Smooth muscle cell (in vitro differentiated cells): ENCODE data around the gene ERO1B. TPM values are rescaled to one million over a fixed set of nuclear protein-coding genes. Genes with fewer than 3 reads are reported as not detected.

ENCODE experiments used
- DNase-seq: peaks from one replicate; lab custom pipeline; 2025; ENCODE audit not compliant: unreplicated experiment; lab: John Stamatoyannopoulos, UW
- H2AFZ ChIP-seq: fragments of 200-600 bp; sonication (generic); 2 replicates; pipeline ENCODE4 v1.6.0; 2016; ENCODE audit warnings: antibody characterized with exemption, low read depth, mild to moderate bottlenecking
- H3F3A ChIP-seq: fragments of 200-600 bp; sonication (generic); 2 replicates; pipeline ENCODE4 v1.6.0; 2017; ENCODE audit warnings: antibody characterized with exemption, low read depth
- H3K27ac ChIP-seq: fragments of 200-600 bp; sonication (generic); 2 replicates; pipeline ENCODE4 v1.5.1; 2016; ENCODE audit warnings: low read depth, mild to moderate bottlenecking
- H3K27me3 ChIP-seq: fragments of 200-600 bp; sonication (generic); 2 replicates; pipeline ENCODE4 v1.6.1; 2016; ENCODE audit warnings: low read depth, mild to moderate bottlenecking
- H3K36me3 ChIP-seq: fragments of 200-600 bp; sonication (generic); 2 replicates; pipeline ENCODE4 v1.5.1; 2016; ENCODE audit warnings: low read depth
- H3K4me1 ChIP-seq: fragments of 200-600 bp; sonication (generic); 2 replicates; pipeline ENCODE4 v1.5.1; 2016; ENCODE audit warnings: low read depth
- H3K4me2 ChIP-seq: fragments of 200-600 bp; sonication (generic); 2 replicates; pipeline ENCODE4 v1.6.0; 2016; ENCODE audit warnings: mild to moderate bottlenecking
- H3K4me3 ChIP-seq: fragments of 200-600 bp; sonication (generic); 2 replicates; pipeline ENCODE4 v1.5.1; 2016; ENCODE audit warnings: mild to moderate bottlenecking
- H3K79me2 ChIP-seq: fragments of 200-600 bp; sonication (generic); 2 replicates; pipeline ENCODE4 v1.6.0; 2016; ENCODE audit warnings: low read depth, mild to moderate bottlenecking
- H3K9ac ChIP-seq: fragments of 200-600 bp; sonication (generic); 2 replicates; pipeline ENCODE4 v1.6.0; 2016; ENCODE audit warnings: low read depth
- H3K9me3 ChIP-seq: fragments of 200-600 bp; sonication (generic); replicated peaks from 2 replicates; pipeline ENCODE4 v1.5.1; 2016; ENCODE audit warnings: low read depth
- H4K20me1 ChIP-seq: fragments of 200-600 bp; sonication (generic); 2 replicates; pipeline ENCODE4 v1.6.0; 2016; ENCODE audit warnings: low read depth
- WGBS: methylation state at CpG from one replicate; pipeline ENCODE4 v1.1.7; 2016; ENCODE audit warnings: low lambda C conversion rate; 5-methylcytosine and 5-hydroxymethylcytosine counted together
- polyA plus RNA-seq: library from polyadenylated mRNA; unstranded; fragments of >200 nt; fragmentation: Nextera tagmentation; extraction: Ambion mirVana; gene quantifications from 2 replicates; pipeline ENCODE4 v1.2.1, GENCODE V29; 2016
- total RNA-seq: library from RNA; depleted of rRNA; stranded (reverse); fragments of >200 nt; gene quantifications from 2 replicates; pipeline ENCODE4 v1.2.3, GENCODE V29; 2014
- TF ChIP-seq, protein P1 (sequence below): fragments of 200-600 bp; sonication (generic); IDR thresholded peaks from 2 replicates; pipeline ENCODE4 v1.5.1; 2017; ENCODE audit warnings: borderline replicate concordance, mild to moderate bottlenecking, antibody characterized with exemption; ENCODE audit not compliant: insufficient read depth, poor library complexity, severe bottlenecking

The ERO1B gene
- total and polyA plus RNA-seq, 2 experiments from 2014 or later, result 1.3 to 1.9 TPM

DNA sequence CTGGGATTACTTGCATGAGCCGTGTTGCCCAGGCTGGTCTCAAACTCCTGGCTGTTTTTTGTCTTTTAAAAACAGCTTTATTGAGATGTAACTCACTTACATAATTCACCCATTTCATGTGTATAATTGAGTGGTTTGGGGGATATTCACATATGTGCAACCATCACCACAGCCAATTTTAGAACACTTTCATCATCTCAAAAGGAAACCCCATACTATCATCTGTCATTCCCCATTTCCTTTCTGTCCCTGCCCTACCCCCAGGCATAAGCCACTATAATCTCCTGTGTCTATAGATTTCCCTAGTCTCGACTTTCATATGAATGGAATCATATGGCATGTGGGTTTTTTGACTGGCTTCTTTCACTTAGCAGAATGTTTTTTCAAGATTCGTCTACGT lies 96.1 kb downstream of the ERO1B start:
- H2AFZ ChIP-seq, result no peak overlapping the region
- no peaks in the 10 kb centered on the region for H4K20me1 ChIP-seq
- no peaks in the 10 kb centered on the region for H3K9me3 ChIP-seq
- no peaks in the 10 kb centered on the region for H3K27me3 ChIP-seq
- WGBS, result 87% methylated on average over 4 of the region's 4 CpGs
- H3K9ac ChIP-seq, result no peak overlapping the region
- TF ChIP-seq, protein P1, sequence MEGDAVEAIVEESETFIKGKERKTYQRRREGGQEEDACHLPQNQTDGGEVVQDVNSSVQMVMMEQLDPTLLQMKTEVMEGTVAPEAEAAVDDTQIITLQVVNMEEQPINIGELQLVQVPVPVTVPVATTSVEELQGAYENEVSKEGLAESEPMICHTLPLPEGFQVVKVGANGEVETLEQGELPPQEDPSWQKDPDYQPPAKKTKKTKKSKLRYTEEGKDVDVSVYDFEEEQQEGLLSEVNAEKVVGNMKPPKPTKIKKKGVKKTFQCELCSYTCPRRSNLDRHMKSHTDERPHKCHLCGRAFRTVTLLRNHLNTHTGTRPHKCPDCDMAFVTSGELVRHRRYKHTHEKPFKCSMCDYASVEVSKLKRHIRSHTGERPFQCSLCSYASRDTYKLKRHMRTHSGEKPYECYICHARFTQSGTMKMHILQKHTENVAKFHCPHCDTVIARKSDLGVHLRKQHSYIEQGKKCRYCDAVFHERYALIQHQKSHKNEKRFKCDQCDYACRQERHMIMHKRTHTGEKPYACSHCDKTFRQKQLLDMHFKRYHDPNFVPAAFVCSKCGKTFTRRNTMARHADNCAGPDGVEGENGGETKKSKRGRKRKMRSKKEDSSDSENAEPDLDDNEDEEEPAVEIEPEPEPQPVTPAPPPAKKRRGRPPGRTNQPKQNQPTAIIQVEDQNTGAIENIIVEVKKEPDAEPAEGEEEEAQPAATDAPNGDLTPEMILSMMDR, result no peak
- H3K79me2 ChIP-seq, result no peaks in the 10 kb centered on the region
- H3K4me3 ChIP-seq, result no peak overlapping the region
- H3K4me2 ChIP-seq, result no peak overlapping the region
- H3F3A ChIP-seq, result no peaks in the 10 kb centered on the region
- peaks cover 3% of the 10 kb centered on the region for H3K36me3 ChIP-seq
- no peak for DNase-seq
- no peaks in the 10 kb centered on the region for H3K4me1 ChIP-seq
- no peak overlapping the region for H3K27ac ChIP-seq

DNA sequence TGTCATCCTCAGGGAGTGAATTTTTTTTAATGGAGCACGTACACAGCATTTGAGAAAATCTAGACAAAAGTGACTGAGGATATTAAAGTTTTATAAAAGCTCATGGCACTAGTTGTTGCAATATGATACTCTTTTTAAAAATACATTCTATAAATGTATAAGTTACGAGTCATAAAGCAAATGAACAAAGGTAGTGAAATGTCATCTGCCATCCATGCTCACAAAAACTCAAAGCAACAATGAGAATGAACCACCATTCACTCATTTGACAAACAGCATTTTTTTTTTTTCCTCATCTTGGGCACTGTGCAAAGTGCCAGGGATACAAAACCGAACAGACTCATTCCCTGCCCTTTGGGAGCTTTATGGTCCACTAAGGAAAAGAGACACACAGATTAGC lies 100.7 kb downstream of the ERO1B start:
- Histone ChIP-seq H3K4me1 (no peaks in the 10 kb centered on the region), H2AFZ (no peak overlapping the region), H3K4me3 (no peak overlapping the region), H4K20me1 (no peaks in the 10 kb centered on the region), H3K36me3 (no peaks in the 10 kb centered on the region), H3K9ac (no peak overlapping the region), H3K4me2 (no peak overlapping the region), H3K27ac (no peak overlapping the region), H3K79me2 (no peaks in the 10 kb centered on the region), H3F3A (no peaks in the 10 kb centered on the region), H3K9me3 (no peaks in the 10 kb centered on the region), H3K27me3 (no peaks in the 10 kb centered on the region)
- WGBS, result 94% methylated on average over 3 of the region's 3 CpGs
- TF ChIP-seq, protein P1, result no peak
- DNase-seq, result no peak

DNA sequence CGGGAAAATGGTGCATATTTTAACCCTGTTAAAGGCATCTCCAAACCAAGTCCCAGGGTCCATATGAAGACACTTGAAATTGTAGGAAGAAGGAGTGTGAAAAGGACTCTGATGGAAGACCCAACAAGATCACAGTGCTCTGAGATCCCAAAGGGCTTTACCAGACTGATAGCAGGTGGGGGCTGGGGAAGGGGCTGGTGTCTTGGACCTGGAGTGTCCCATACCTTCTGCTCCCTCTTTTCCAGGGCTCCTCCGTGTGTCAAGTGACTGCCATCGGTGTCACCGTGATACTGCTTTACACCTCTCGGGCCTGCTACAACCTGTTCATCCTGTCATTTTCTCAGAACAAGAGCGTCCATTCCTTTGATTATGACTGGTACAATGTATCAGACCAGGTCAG lies 102.1 kb downstream of the ERO1B start:
- Histone ChIP-seq H3K9ac (no peak overlapping the region), H2AFZ (no peak overlapping the region), H3K9me3 (no peaks in the 10 kb centered on the region), H3K4me2 (no peak overlapping the region), H3K79me2 (no peaks in the 10 kb centered on the region), H3K36me3 (no peaks in the 10 kb centered on the region), H3K27ac (no peak overlapping the region), H3K4me3 (no peak overlapping the region), H3K27me3 (no peaks in the 10 kb centered on the region), H3K4me1 (no peaks in the 10 kb centered on the region), H3F3A (no peaks in the 10 kb centered on the region), H4K20me1 (peaks cover 2% of the 10 kb centered on the region)
- no peak for DNase-seq
- WGBS, result 98% methylated on average over 6 of the region's 6 CpGs
- TF ChIP-seq, protein P1, result no peak
